Panc1 (cell line): ENCODE results near the gene SPTLC2. TPM values are rescaled to one million over a fixed set of nuclear protein-coding genes. Genes with fewer than 3 reads are reported as not detected.

Experiments used
- ATAC-seq: fragments of 200-7000 bp; cut with Tn5 transposase; 2 replicates; pipeline ENCODE4 v1.9.1; 2020; ENCODE audit warnings: mild to moderate bottlenecking, moderate library complexity
- BruUV-seq: library from RNA; stranded (reverse); fragments of 400-500 nt; replicated peaks from 2 replicates; lab custom pipeline; 2021; lab: Mats Ljungman, UMichigan
- CTCF ChIA-PET: fragments of 300-600 bp; sonication (Branson Sonifier 250); formaldehyde crosslinking; loops from one replicate; lab custom pipeline; 2022; ENCODE audit warnings: antibody characterized with exemption; lab: Charles Lee
- POLR2A ChIA-PET: fragments of 300-600 bp; sonication (Branson Sonifier 250); formaldehyde crosslinking; loops from one replicate; lab custom pipeline; 2022; ENCODE audit warnings: antibody characterized with exemption; lab: Charles Lee
- DNase-seq: peaks from one replicate; pipeline ENCODE4 v3.0.0-alpha.2; 2010; ENCODE audit warnings: low read depth, low spot score
- H3K27ac ChIP-seq: 2 replicates; pipeline ENCODE4 v1.5.1; 2011; ENCODE audit warnings: mild to moderate bottlenecking, low read length, inconsistent platforms
- H3K27me3 ChIP-seq: fragments of 200-500 bp; sonication (Bioruptor generic); 2 replicates; pipeline ENCODE4 v1.6.0; 2014; ENCODE audit warnings: low read length, inconsistent platforms; ENCODE audit not compliant: control insufficient read depth, insufficient read depth
- H3K36me3 ChIP-seq: fragments of 200-500 bp; sonication (Bioruptor generic); 2 replicates; pipeline ENCODE4 v1.5.1; 2014; ENCODE audit warnings: inconsistent platforms, mild to moderate bottlenecking, low read length, moderate library complexity; ENCODE audit not compliant: control insufficient read depth, insufficient read depth
- H3K4me1 ChIP-seq: 2 replicates; pipeline ENCODE4 v1.5.1; 2011; ENCODE audit warnings: inconsistent platforms, mild to moderate bottlenecking, low read length, moderate library complexity; ENCODE audit not compliant: control insufficient read depth, insufficient read depth
- H3K4me3 ChIP-seq, 2 experiments: 2 replicates each; pipeline ENCODE4 v1.5.1; 2011 to 2012; ENCODE audit warnings: low read depth in 2 of 2, low read length in 2 of 2, mild to moderate bottlenecking in 2 of 2, inconsistent platforms in 1 of 2, moderate library complexity in 1 of 2
- H3K9me3 ChIP-seq: fragments of 200-500 bp; sonication (Bioruptor generic); 2 replicates; pipeline ENCODE4 v1.5.1; 2014; ENCODE audit warnings: low read depth, mild to moderate bottlenecking, inconsistent platforms, low read length, moderate library complexity; ENCODE audit not compliant: control insufficient read depth, insufficient read depth
- CTCF ChIP-seq: fragments of 450-650 bp; IDR thresholded peaks from 2 replicates; pipeline ENCODE4 v1.5.1; 2017; ENCODE audit warnings: mild to moderate bottlenecking
- POLR2AphosphoS5 ChIP-seq: IDR thresholded peaks from 2 replicates; pipeline ENCODE4 v1.6.1; 2012; ENCODE audit warnings: mild to moderate bottlenecking, low read depth, low read length, moderate library complexity
- REST ChIP-seq, 2 experiments: IDR thresholded peaks; 2 replicates each; pipeline ENCODE4 v1.6.1; 2011 to 2012; ENCODE audit warnings: low read depth in 2 of 2, control low read depth in 1 of 2, low read length in 1 of 2, mild to moderate bottlenecking in 1 of 2, moderate library complexity in 1 of 2; ENCODE audit not compliant: insufficient read depth in 1 of 2
- SIN3A ChIP-seq: IDR thresholded peaks from 2 replicates; pipeline ENCODE4 v1.6.1; 2012; ENCODE audit warnings: low read depth, mild to moderate bottlenecking, low read length, moderate library complexity, borderline replicate concordance; ENCODE audit not compliant: insufficient read depth
- TCF7L2 ChIP-seq: IDR thresholded peaks from 2 replicates; pipeline ENCODE4 v1.6.1; 2011; ENCODE audit warnings: mild to moderate bottlenecking, low read depth, low read length, inconsistent platforms
- in situ Hi-C: cut with HindIII; loops from 2 replicates; pipeline ENCODE4 v1.10.0; 2016; ENCODE audit warnings: low sequenced_read_pairs, low pct_unique_long_range_greater_than_20kb
- intact Hi-C: fragments of 100-400 bp; cut with micrococcal nuclease; formaldehyde crosslinking; loops from one replicate; pipeline ENCODE4 v1.10.0; 2022; ENCODE audit not compliant: unreplicated experiment
- total RNA-seq: library from RNA; stranded (reverse); gene quantifications from one replicate; pipeline ENCODE4 v1.2.1, GENCODE V29; 2021; ENCODE audit not compliant: unreplicated experiment

SPTLC2 gene
- total RNA-seq, 1 experiment from 2014 or later = 21.0 TPM

GRCh38 chr14:77524536-77524935 lies 91.9 kb downstream of the SPTLC2 start:
- in situ Hi-C loops = no loop called here
- Histone ChIP-seq H3K36me3 (peaks cover 3% of the 10 kb centered on the region), H3K27me3 (no peaks in the 10 kb centered on the region), H3K9me3 (no peaks in the 10 kb centered on the region), H3K4me3 (no peak overlapping the region), H3K27ac (no peak overlapping the region), H3K4me1 (no peaks in the 10 kb centered on the region)
- ChIA-PET POLR2A (no interaction called here), CTCF (no interaction called here)
- no TSS peak for BruUV-seq
- TF ChIP-seq SIN3A (no peak), TCF7L2 (no peak), REST (IDR thresholded peaks at IDR 0.05; ENCODE audit: insufficient read depth in 1 of 2, low read depth in 2 of 2, low read length in 1 of 2) (no peak), CTCF (no peak), POLR2AphosphoS5 (no peak)
- intact Hi-C loops = no loop called here
- DNase-seq (no peak), ATAC-seq (no peak)

- no peaks in the 10 kb centered on the region for H3K27me3 ChIP-seq
- no peaks in the 10 kb centered on the region for H3K9me3 ChIP-seq
- CTCF ChIA-PET = no interaction called here
- POLR2A ChIA-PET = no interaction called here
- DNase-seq (no peak), ATAC-seq (no peak)
- no peak overlapping the region for H3K4me3 ChIP-seq
- no peak for TF ChIP-seq REST (IDR thresholded peaks at IDR 0.05; ENCODE audit: insufficient read depth in 1 of 2, low read depth in 2 of 2, low read length in 1 of 2)
- TF ChIP-seq POLR2AphosphoS5 = no peak
- no peak for TF ChIP-seq CTCF
- TF ChIP-seq SIN3A = no peak
- TF ChIP-seq TCF7L2 = no peak
- BruUV-seq = no TSS peak
- H3K27ac ChIP-seq = no peak overlapping the region
- H3K4me1 ChIP-seq = no peaks in the 10 kb centered on the region
- in situ Hi-C loops = no loop called here
- intact Hi-C loops = no loop called here
- peaks cover 3% of the 10 kb centered on the region for H3K36me3 ChIP-seq
These were observed 93.3 kb downstream of the SPTLC2 start for GRCh38 chr14:77523109-77523508.
